22Rv1 (cell line): ENCODE measurements around the gene SLC7A1.

Source experiments
- CTCF ChIP-seq: fragments of 450-650 bp; IDR thresholded peaks from 2 replicates; pipeline ENCODE4 v1.5.1; 2017; ENCODE audit warnings: mild to moderate bottlenecking
- ZFX ChIP-seq: fragments of 450-650 bp; IDR thresholded peaks from 2 replicates; pipeline ENCODE4 v1.6.1; 2017; ENCODE audit warnings: antibody characterized with exemption, borderline replicate concordance

GRCh38 chr13:29568731-29569130, 26.8 kb downstream of the SLC7A1 start:
- TF ChIP-seq CTCF (no peak), ZFX (no peak)
